Nephron progenitor cell (in vitro differentiated cells): ENCODE results near the gene CACNA1G.

Experiments used
- DNase-seq: peaks from one replicate; pipeline ENCODE4 v3.0.0; 2021
- H3K27ac Mint-ChIP-seq: 2 replicates; pipeline ENCODE4 v1.8.0; 2021; ENCODE audit warnings: mild to moderate bottlenecking, moderate library complexity, mixed read lengths
- H3K27me3 Mint-ChIP-seq: 2 replicates; pipeline ENCODE4 v1.8.0; 2021; ENCODE audit warnings: mild to moderate bottlenecking, low read depth, mixed read lengths; ENCODE audit not compliant: poor library complexity
- H3K36me3 Mint-ChIP-seq: 2 replicates; pipeline ENCODE4 v1.8.0; 2021; ENCODE audit warnings: low read depth, mixed read lengths
- H3K4me1 Mint-ChIP-seq: 2 replicates; pipeline ENCODE4 v1.8.0; 2021; ENCODE audit warnings: mixed read lengths
- H3K4me3 Mint-ChIP-seq: 2 replicates; pipeline ENCODE4 v1.8.0; 2021; ENCODE audit warnings: mild to moderate bottlenecking, moderate library complexity, mixed read lengths
- H3K9me3 Mint-ChIP-seq: 2 replicates; pipeline ENCODE4 v1.8.0; 2021; ENCODE audit warnings: mild to moderate bottlenecking, moderate library complexity, mixed read lengths
- CTCF ChIP-seq: fragments of 200-600 bp; sonication (generic); IDR thresholded peaks from 2 replicates; pipeline ENCODE4 v1.5.0; 2021; ENCODE audit warnings: antibody characterized with exemption

CACNA1G gene

GRCh38 chr17:50647187-50647586 lies 86.7 kb downstream of the CACNA1G start:
- DNase-seq, result no peak
- H3K9me3 Mint-ChIP-seq, result peaks cover 11% of the 10 kb centered on the region
- H3K27ac Mint-ChIP-seq, result peak overlapping the region; percentile 64
- peaks cover 29% of the 10 kb centered on the region for H3K27me3 Mint-ChIP-seq
- peaks cover 6% of the 10 kb centered on the region for H3K4me1 Mint-ChIP-seq
- no peaks in the 10 kb centered on the region for H3K36me3 Mint-ChIP-seq
- no peak for TF ChIP-seq CTCF
- H3K4me3 Mint-ChIP-seq, result no peak overlapping the region

DNA sequence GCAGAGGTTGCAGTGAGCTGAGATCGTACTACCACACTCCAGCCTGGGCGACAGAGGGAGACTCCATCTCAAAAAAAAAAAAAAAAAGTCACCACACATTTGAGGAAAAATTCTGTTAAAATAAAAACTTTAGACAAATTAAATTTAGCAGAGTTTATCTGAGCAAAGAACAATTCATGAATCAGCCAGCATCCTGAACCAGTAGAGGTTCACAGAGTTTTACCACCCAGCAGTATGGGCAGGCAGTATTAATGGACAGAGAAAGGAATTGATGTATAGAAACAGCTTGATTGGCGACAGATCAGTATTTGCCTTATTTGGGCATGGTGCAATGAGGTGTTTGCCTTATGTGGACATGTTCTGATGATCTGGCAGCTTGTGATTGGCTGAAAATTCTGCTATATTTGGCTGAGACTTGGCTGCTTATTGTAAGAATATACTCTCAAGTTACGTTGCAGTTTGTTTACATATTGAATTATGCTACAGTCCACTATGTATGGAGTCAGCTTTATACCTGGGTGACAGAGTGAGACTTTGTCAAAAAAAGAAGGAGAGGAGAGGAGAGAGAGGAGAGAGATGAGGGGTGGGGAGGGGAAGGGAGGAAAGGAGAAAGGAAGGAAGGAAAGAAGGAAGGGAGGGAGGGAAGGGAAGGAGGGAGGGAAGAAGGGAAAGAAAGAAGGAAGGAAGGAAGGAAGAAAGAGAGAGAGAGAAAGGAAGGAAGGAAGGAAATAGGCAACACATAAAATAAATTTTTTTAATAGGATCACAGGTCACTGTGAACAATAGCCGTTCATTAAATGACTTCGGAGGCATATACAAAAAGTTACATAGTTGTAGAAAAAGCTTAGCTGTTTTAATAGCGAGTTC lies 88.8 kb downstream of the CACNA1G start:
- no peak overlapping the region for H3K27ac Mint-ChIP-seq
- no peak overlapping the region for H3K4me3 Mint-ChIP-seq
- no peak for DNase-seq
- TF ChIP-seq CTCF, result no peak
- no peaks in the 10 kb centered on the region for H3K4me1 Mint-ChIP-seq
- peaks cover 29% of the 10 kb centered on the region for H3K9me3 Mint-ChIP-seq
- peaks cover 25% of the 10 kb centered on the region for H3K27me3 Mint-ChIP-seq
- no peaks in the 10 kb centered on the region for H3K36me3 Mint-ChIP-seq

- no peak for TF ChIP-seq CTCF
- Mint-ChIP-seq H3K27me3 (peaks cover 17% of the 10 kb centered on the region), H3K36me3 (no peaks in the 10 kb centered on the region), H3K4me1 (no peaks in the 10 kb centered on the region), H3K9me3 (peaks cover 29% of the 10 kb centered on the region), H3K27ac (no peak overlapping the region), H3K4me3 (no peak overlapping the region)
- no peak for DNase-seq
Measured at GRCh38 chr17:50651661-50652060, 91.1 kb downstream of the CACNA1G start.

DNA sequence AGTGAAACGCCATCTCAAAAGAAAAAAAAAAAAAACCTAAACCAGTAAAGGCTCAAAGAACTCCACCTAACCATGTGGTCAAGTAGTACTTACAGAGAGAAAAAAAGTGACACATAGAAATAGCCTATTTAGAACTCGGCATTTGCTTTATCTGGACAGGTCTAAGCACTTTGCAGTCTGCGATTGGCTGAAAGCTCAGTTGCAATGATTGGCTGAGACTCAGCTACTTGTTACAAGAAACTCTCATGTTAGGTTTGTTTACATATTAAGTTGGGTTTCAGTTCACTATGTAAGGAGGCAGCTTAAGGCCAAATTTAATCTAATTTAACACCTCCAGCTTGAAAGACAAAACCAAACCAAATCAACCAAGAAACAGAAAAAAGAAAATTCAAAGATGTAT lies 93.2 kb downstream of the CACNA1G start:
- no peak overlapping the region for H3K27ac Mint-ChIP-seq
- H3K9me3 Mint-ChIP-seq, result peaks cover 29% of the 10 kb centered on the region
- H3K4me3 Mint-ChIP-seq, result no peak overlapping the region
- DNase-seq, result no peak
- no peaks in the 10 kb centered on the region for H3K36me3 Mint-ChIP-seq
- peaks cover 8% of the 10 kb centered on the region for H3K4me1 Mint-ChIP-seq
- TF ChIP-seq CTCF, result no peak
- H3K27me3 Mint-ChIP-seq, result peaks cover 8% of the 10 kb centered on the region

- H3K27me3 Mint-ChIP-seq, result peaks cover 4% of the 10 kb centered on the region
- DNase-seq, result no peak
- no peak overlapping the region for H3K4me3 Mint-ChIP-seq
- H3K9me3 Mint-ChIP-seq, result peaks cover 24% of the 10 kb centered on the region
- H3K36me3 Mint-ChIP-seq, result no peaks in the 10 kb centered on the region
- no peak overlapping the region for H3K27ac Mint-ChIP-seq
- TF ChIP-seq CTCF, result no peak
- peaks cover 27% of the 10 kb centered on the region for H3K4me1 Mint-ChIP-seq
Measured at GRCh38 chr17:50656509-50656908, 96.0 kb downstream of the CACNA1G start.

GRCh38 chr17:50657054-50657453 lies 96.5 kb downstream of the CACNA1G start:
- H3K27ac Mint-ChIP-seq, result no peak overlapping the region
- peaks cover 6% of the 10 kb centered on the region for H3K27me3 Mint-ChIP-seq
- peaks cover 19% of the 10 kb centered on the region for H3K9me3 Mint-ChIP-seq
- TF ChIP-seq CTCF, result no peak
- no peak for DNase-seq
- H3K36me3 Mint-ChIP-seq, result no peaks in the 10 kb centered on the region
- H3K4me1 Mint-ChIP-seq, result peaks cover 33% of the 10 kb centered on the region
- no peak overlapping the region for H3K4me3 Mint-ChIP-seq
